IPS DF 6.9 (cell line): Measurements from ENCODE around the gene SIRT5.

Experiments
- DNase-seq: peaks from one replicate; pipeline ENCODE4 v3.0.0-alpha.2; 2013; ENCODE audit warnings: low read depth, low spot score
- H3K27ac ChIP-seq: one replicate; pipeline ENCODE4 v1.5.1; 2013; ENCODE audit warnings: low read length, control low read depth
- H3K27me3 ChIP-seq: 2 replicates; pipeline ENCODE4 v1.6.1; 2013; ENCODE audit warnings: mild to moderate bottlenecking, low read length; ENCODE audit not compliant: control insufficient read depth, insufficient read depth
- H3K36me3 ChIP-seq: 2 replicates; pipeline ENCODE4 v1.6.1; 2013; ENCODE audit warnings: low read length; ENCODE audit not compliant: control insufficient read depth, insufficient read depth
- H3K4me1 ChIP-seq: 2 replicates; pipeline ENCODE4 v1.6.1; 2013; ENCODE audit warnings: low read length; ENCODE audit not compliant: control insufficient read depth, insufficient read depth
- H3K4me3 ChIP-seq: 2 replicates; pipeline ENCODE4 v1.5.1; 2013; ENCODE audit warnings: mild to moderate bottlenecking, low read length
- H3K9me3 ChIP-seq: 2 replicates; pipeline ENCODE4 v1.6.1; 2013; ENCODE audit warnings: low read length, inconsistent platforms; ENCODE audit not compliant: control insufficient read depth, insufficient read depth
- WGBS: extraction: QIAGEN DNeasy Blood & Tissue Kit; methylation state at CpG from one replicate; pipeline ENCODE4 v1.1.7; 2013; ENCODE audit warnings: mixed read lengths, missing lambda C conversion rate; ENCODE audit not compliant: insufficient read length, insufficient coverage; 5-methylcytosine and 5-hydroxymethylcytosine counted together

Gene SIRT5

DNA sequence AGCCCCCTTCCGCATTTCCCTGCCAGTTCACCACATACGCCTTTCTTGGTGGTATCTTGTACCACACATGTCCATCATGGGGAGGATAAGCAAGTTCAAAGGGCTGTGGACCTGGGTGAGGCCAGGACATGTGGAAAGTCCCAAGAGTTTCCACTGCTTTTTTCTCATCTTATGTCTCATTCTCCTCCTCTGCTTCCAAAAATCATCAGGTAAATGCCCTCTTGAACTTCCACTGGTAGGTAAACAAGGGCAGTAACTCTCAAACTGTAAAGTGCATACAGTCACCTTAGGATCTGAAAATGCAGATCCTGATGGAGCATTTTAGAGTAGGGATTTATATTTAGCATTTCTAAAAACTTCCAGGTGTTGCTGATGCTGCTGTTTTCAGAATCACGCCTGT is 7.9 kb upstream of the SIRT5 start:
- no peaks in the 10 kb centered on the region for H3K27me3 ChIP-seq
- no peaks in the 10 kb centered on the region for H3K4me1 ChIP-seq
- no peak overlapping the region for H3K4me3 ChIP-seq
- no peak overlapping the region for H3K27ac ChIP-seq
- DNase-seq: no peak
- WGBS: no CpG with 5 or more reads among the region's 3 CpGs
- H3K9me3 ChIP-seq: no peaks in the 10 kb centered on the region
- no peaks in the 10 kb centered on the region for H3K36me3 ChIP-seq

DNA sequence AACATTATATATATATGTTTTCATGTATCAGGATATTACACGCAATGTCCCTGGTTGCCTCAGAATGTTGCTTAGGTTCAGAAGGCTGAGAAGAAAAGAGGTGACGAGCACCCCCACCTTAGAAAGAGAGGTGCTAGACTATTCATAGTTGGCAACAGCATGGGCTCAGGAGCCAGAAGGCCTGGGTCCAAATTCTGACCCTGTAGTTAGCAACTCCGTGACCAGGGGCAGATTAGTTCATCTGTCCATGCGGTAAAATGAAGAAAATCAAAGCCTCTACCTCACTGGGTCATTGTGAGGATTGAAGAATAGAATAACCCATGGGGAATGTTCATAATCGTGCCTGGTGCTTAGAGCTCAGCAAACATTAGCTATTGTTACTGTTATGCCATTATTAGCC is 5.4 kb upstream of the SIRT5 start:
- H3K27me3 ChIP-seq: no peaks in the 10 kb centered on the region
- no peaks in the 10 kb centered on the region for H3K9me3 ChIP-seq
- no peak overlapping the region for H3K27ac ChIP-seq
- H3K4me1 ChIP-seq: no peaks in the 10 kb centered on the region; the same call in 1 of the 2 replicates
- H3K36me3 ChIP-seq: no peaks in the 10 kb centered on the region
- WGBS: no CpG with 5 or more reads among the region's 5 CpGs
- DNase-seq: no peak
- no peak overlapping the region for H3K4me3 ChIP-seq

DNA sequence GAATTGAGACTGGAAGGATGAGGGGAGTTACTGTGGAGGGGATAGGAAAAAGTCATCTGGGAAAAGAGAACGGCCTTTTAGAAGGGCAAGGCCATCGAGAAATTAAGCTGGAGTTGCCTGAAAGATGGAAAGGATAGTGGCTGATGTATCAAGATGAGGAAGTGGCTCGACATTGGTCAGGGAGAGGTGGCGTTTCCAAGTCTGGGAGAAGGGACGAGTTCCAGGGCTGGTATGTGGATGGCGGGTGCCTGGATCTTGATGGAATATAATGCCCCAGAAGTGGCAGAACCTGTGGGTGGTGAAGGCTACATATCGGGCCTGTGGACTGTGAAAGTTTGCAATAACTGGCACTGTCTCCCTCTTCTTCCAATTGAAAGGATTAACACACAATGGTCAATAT is 2.2 kb upstream of the SIRT5 start:
- Histone ChIP-seq H3K4me3 (no peak overlapping the region), H3K27me3 (no peaks in the 10 kb centered on the region), H3K27ac (no peak overlapping the region), H3K4me1 (no peaks in the 10 kb centered on the region; the same call in 1 of the 2 replicates), H3K36me3 (no peaks in the 10 kb centered on the region), H3K9me3 (no peaks in the 10 kb centered on the region)
- DNase-seq: no peak
- WGBS: no CpG with 5 or more reads among the region's 7 CpGs

DNA sequence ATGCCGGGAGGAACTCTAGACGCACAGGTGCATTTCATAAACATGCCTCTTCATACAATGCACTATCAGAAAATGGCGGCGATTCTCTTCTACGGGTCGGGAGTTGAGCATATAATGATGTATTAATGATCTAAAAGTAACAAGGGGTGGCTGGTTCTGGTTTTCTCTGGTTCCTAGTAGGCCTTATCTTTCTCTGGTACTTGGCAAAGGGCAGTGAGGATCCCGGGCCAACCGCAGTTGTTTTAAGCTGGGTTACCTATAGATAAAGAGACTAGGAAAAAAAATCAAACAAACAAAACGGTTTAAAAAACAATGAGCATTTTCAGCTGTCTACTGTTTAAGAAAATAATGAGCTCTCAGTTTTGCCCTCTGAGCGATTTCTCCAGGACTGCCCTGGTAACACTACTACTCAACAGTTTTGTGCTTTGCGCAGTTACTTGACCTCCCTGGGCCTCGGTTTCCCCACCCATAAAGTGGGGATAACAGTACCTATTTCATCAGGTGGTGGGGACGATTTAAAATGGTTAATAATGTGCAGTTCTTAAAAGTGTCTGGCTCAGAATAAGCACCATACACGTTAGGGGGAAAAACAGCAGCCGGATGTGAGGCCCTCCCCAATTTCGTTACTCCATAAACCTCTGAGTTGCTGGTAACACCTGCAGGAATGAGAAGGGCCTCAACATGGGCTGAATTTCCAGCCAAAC is 1.3 kb upstream of the SIRT5 start:
- no peak overlapping the region for H3K27ac ChIP-seq
- no peak overlapping the region; the same call in 1 of the 2 replicates for H3K4me3 ChIP-seq

DNA sequence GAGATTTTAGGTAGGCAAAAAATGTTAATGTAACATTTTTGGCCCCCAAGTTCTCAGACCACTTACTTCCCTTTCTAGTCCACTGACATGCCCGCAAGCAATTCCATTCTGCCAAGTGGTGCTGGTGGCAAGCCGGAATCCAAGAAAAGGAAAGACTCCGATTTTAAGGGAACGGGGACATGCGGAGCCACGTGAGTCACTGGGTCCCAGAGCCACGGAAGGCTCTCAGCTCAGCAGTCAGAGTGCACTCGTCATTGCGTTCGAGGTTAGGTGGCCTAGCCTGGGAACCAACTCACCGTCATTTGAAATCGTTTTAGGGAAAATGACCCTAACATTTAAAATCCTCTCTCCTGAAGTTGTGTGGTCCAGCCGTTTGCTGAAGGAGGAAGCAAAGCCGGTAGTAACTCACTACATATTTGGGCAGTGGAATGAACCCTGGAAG is 711 bp upstream of the SIRT5 start:
- Histone ChIP-seq H3K36me3 (no peaks in the 10 kb centered on the region), H3K27me3 (no peaks in the 10 kb centered on the region), H3K27ac (no peak overlapping the region), H3K9me3 (no peaks in the 10 kb centered on the region), H3K4me1 (no peaks in the 10 kb centered on the region; the same call in 1 of the 2 replicates), H3K4me3 (peak overlapping the region; percentile 39; the same call in 1 of the 2 replicates)
- DNase-seq: peak; percentile 4
- no CpG with 5 or more reads among the region's 14 CpGs for WGBS

More for the DNA sequence above, 1.3 kb upstream of the SIRT5 start:
- Histone ChIP-seq H3K36me3 (no peaks in the 10 kb centered on the region), H3K27me3 (no peaks in the 10 kb centered on the region), H3K4me1 (no peaks in the 10 kb centered on the region; the same call in 1 of the 2 replicates), H3K9me3 (no peaks in the 10 kb centered on the region)
- DNase-seq: no peak
- WGBS: no CpG with 5 or more reads among the region's 16 CpGs

DNA sequence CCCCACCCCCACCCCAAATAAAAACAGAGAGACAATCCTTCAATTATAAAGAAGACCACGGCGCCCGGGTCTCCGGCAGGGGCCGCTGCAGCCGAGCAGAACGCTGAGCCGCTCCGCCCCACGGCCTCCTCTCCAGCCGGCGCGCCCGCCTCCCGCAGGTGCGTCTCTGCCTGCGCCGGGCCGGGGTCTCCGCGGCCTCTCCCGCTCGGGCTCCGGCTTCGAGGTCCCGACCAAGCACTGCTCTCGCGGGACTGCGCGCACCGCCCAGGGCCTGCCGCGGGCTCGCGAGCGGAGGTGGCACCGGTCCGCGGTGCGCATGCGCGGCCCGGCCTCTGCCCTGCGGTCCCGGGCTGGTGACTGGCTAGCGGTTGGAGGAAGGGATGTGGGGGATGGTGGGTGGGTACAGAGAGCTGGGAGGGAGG is 241 bp upstream of the SIRT5 start:
- Histone ChIP-seq H3K27ac (no peak overlapping the region), H3K4me1 (no peaks in the 10 kb centered on the region; the same call in 1 of the 2 replicates), H3K36me3 (no peaks in the 10 kb centered on the region), H3K9me3 (no peaks in the 10 kb centered on the region), H3K27me3 (no peaks in the 10 kb centered on the region), H3K4me3 (peak overlapping the region; percentile 34; the same call in 1 of the 2 replicates)
- WGBS: no CpG with 5 or more reads among the region's 46 CpGs
- DNase-seq: peak; percentile 84

DNA sequence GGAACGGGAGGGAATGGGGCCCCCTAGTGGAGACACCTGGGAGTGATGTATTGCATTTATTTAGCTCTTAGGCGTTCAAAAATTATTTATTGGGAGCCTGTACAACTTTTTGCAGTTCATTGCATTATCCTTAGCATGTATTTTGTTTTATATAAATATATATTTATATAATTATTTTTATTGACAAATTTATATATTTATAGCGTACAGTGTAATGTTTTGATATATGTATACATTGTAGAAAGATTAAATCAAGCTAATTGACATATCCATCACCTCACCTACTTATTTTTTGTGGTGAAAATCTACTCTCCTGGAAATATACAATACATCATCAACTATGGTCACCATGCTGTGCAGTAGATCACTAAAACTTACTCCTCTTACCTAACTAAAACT is 975 bp downstream of the SIRT5 start:
- Histone ChIP-seq H3K4me3 (no peak overlapping the region; the same call in 1 of the 2 replicates), H3K36me3 (no peaks in the 10 kb centered on the region), H3K27ac (no peak overlapping the region), H3K27me3 (no peaks in the 10 kb centered on the region), H3K4me1 (no peaks in the 10 kb centered on the region; the same call in 1 of the 2 replicates), H3K9me3 (no peaks in the 10 kb centered on the region)
- DNase-seq: no peak
- no CpG with 5 or more reads among the region's 3 CpGs for WGBS

DNA sequence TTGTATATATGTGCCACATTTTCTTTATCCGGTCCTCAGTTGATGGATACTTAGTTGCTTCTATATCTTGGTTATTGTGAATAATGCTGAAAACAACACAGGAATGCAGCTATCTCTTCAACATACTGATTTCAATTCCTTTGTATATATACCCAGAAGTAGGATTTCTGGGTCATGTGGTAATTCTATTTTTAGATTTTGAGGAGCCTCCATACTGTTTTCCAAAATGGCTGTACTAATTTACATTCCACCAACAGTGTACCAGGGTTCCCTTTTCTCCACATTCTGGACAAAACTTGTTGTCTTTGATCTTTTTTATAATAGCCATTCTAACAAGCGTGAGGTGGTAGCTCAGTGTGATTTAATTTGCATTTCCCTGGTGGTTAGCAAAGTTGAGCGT is 1.6 kb downstream of the SIRT5 start:
- Histone ChIP-seq H3K27ac (no peak overlapping the region), H3K27me3 (no peaks in the 10 kb centered on the region), H3K9me3 (no peaks in the 10 kb centered on the region), H3K36me3 (no peaks in the 10 kb centered on the region), H3K4me1 (no peaks in the 10 kb centered on the region; the same call in 1 of the 2 replicates), H3K4me3 (no peak overlapping the region)
- WGBS: no CpG with 5 or more reads among the region's 3 CpGs
- DNase-seq: no peak

DNA sequence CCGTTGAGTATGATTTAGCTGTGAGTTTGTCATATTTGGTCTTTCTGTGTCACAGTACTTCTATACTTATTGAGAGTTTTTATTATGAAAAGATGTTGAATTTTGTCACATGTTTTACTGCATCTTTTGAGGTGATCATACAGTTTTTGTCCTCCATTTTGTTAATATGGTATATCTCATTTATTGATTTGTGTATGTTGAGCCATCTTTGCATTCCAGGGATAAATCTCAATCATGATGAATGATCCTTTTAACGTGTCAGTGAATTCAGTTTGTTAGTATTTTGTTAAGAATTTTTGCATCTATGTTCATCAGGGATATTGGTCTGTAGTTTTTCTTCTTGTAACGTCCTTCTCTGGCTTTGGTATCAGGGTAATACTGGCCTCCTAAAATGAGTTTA is 3.5 kb downstream of the SIRT5 start:
- H3K4me1 ChIP-seq: no peaks in the 10 kb centered on the region; the same call in 1 of the 2 replicates
- no CpG with 5 or more reads among the region's 3 CpGs for WGBS
- peaks cover 3% of the 10 kb centered on the region; the same call in 1 of the 2 replicates for H3K36me3 ChIP-seq
- no peak overlapping the region for H3K27ac ChIP-seq
- no peak overlapping the region for H3K4me3 ChIP-seq
- H3K27me3 ChIP-seq: no peaks in the 10 kb centered on the region
- H3K9me3 ChIP-seq: no peaks in the 10 kb centered on the region
- no peak for DNase-seq

DNA sequence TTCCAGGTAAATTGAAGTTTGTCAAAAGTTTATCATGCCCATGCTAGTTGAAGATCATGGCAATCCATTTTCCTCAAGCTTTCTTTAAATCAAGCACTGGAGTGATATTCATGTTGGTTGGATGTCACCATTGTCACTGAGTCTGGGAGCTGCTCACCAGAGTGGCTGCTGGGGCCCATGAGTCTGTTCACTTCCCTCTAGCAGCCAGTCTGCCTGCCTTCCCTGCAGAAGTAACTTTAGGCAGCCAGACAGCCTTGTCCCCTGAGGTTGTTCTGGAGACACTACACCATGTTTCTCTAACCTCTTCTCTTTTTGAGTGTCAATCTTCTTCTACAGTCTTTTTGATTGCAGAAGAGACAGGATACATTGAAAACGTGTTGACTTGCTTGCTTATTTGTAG is 5.5 kb downstream of the SIRT5 start:
- no peak for DNase-seq
- H3K4me1 ChIP-seq: no peaks in the 10 kb centered on the region
- H3K27me3 ChIP-seq: no peaks in the 10 kb centered on the region
- no peaks in the 10 kb centered on the region for H3K9me3 ChIP-seq
- WGBS: no CpG with 5 or more reads among the region's 1 CpG
- H3K36me3 ChIP-seq: peaks cover 3% of the 10 kb centered on the region; the same call in 1 of the 2 replicates
- no peak overlapping the region for H3K4me3 ChIP-seq
- no peak overlapping the region for H3K27ac ChIP-seq
